Neural cell (in vitro differentiated cells): ENCODE measurements around the gene CDH4.

Experiments
- EP300 ChIP-seq: fragments of 450-650 bp; conservative IDR thresholded peaks from 2 replicates; pipeline ENCODE4 v1.6.1; 2014; ENCODE audit warnings: antibody characterized with exemption, mild to moderate bottlenecking, moderate library complexity; ENCODE audit not compliant: poor library complexity, severe bottlenecking
- RAD21 ChIP-seq: fragments of 450-650 bp; conservative IDR thresholded peaks from 2 replicates; pipeline ENCODE4 v1.6.1; 2014; ENCODE audit warnings: antibody characterized with exemption, mild to moderate bottlenecking, moderate library complexity
- SMC3 ChIP-seq: fragments of 450-650 bp; conservative IDR thresholded peaks from 2 replicates; pipeline ENCODE4 v1.6.1; 2014; ENCODE audit warnings: antibody characterized with exemption, mild to moderate bottlenecking, moderate library complexity; ENCODE audit not compliant: poor library complexity
- TF ChIP-seq, protein P1 (sequence below): fragments of 450-650 bp; IDR thresholded peaks from 2 replicates; pipeline ENCODE4 v1.5.1; 2014; ENCODE audit warnings: antibody characterized with exemption, mild to moderate bottlenecking, moderate library complexity; ENCODE audit not compliant: poor library complexity, severe bottlenecking

DNA sequence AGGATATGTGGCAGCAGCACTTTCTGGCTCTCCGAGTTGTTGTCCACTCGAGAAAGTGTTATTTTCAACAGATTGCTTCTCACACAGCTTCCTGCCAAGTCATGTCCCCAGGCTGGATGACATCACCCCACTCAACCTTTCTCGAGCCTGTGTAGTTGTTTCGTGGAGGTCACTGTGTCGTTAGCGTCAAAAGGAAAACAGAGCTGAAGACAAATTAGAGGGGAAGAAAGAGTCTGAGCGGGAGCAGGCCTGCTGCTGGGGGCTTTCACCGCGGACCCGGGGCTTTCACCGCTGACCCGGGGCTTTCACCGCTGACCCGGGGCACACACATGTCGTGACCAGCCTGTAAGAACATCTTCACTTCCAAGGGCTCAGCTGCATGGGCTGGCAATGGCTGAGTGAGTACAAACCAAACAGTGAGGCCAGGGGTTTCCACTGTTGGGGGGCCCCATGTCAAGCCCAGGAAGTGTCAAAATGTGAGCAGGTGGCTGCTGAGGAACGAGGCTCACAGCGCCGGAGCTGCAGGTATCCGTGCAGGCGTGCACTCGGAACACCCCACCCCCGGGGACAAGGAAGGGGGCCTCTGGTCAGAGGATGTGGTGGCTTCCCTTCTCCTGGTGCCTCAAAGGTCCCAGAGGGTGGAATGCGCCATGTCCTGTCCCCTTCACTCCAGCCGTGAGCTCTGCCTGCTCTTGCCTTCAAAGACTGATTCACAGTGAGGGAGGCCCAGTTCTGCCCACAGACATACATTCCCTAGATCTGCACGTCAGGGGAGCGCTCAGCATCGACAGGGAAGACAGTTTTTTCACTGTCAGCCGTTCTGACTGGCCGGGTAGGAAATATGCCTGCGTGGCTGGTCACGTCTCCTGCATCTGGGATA lies 447.7 kb downstream of the CDH4 start:
- TF ChIP-seq, protein P1, sequence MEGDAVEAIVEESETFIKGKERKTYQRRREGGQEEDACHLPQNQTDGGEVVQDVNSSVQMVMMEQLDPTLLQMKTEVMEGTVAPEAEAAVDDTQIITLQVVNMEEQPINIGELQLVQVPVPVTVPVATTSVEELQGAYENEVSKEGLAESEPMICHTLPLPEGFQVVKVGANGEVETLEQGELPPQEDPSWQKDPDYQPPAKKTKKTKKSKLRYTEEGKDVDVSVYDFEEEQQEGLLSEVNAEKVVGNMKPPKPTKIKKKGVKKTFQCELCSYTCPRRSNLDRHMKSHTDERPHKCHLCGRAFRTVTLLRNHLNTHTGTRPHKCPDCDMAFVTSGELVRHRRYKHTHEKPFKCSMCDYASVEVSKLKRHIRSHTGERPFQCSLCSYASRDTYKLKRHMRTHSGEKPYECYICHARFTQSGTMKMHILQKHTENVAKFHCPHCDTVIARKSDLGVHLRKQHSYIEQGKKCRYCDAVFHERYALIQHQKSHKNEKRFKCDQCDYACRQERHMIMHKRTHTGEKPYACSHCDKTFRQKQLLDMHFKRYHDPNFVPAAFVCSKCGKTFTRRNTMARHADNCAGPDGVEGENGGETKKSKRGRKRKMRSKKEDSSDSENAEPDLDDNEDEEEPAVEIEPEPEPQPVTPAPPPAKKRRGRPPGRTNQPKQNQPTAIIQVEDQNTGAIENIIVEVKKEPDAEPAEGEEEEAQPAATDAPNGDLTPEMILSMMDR, result no peak
- no peak for TF ChIP-seq SMC3
- TF ChIP-seq RAD21, result no peak
- TF ChIP-seq EP300, result no peak
